ENCODE results near the gene FBP1.
A peak's percentile ranks its signal among the peaks of the same experiment; 100 is the strongest.
"Not testable (repeated sequence)": the region's sequence is repeated elsewhere in the genome, so short reads cannot be mapped to it uniquely, and the experiment has no call there.

Gene FBP1

DNA sequence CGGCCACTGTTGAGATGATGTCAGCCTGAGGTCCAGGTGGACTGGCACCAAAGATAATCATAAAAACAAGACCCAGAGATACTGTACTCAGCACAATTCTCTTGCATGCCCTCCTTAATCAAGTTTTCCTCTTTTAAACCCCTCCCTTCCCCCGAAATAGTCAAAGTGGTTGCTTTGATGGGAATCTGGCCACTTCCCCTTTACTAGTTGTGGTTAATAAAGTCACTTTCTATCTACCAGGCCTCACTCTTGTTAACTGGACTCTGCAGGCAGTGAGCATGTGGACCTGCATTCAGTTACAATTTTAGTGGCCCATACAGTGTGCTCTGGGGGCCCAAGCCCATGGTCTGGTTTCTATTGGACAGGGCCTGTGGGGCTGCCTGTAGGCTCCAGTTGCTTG, 63.2 kb downstream of the FBP1 start:
- no peak for DNase-seq (ENCODE audit: low spot score)

DNA sequence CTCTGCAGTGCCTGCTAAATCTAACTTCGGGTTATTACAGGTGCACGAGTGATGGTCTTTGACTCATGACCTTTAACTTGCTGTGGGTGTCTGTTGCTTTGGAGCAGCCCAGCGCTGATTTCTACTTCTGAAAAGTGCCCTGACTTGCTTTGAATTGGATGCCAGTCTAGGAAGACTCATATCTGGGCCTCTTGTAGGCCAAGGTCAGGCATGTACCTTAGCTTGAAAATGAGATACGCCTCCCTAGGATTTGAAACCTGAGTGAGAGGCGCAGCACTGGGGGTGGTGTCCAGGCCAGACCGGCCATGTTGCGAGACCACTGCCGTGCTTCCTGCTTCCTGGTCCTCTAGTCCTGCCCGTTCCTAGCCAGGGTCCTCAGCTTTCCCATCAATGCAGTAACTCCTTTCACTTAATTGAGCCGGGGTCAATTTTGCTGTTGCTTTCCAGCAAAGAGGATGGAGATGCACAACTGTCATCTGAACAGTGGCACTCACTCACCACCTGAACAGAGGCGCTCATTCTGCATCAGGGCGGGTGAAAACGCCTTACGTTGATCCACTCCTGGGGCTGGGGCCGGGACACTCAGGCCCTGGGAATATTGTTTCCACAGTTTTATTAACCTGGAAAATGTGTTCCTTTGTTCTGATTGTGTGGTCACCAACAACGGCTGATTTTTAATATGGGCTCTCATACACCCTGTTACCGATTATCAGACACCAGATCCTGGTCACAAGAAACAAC, 70.2 kb downstream of the FBP1 start:
- DNase-seq (ENCODE audit: low spot score), result no peak

DNA sequence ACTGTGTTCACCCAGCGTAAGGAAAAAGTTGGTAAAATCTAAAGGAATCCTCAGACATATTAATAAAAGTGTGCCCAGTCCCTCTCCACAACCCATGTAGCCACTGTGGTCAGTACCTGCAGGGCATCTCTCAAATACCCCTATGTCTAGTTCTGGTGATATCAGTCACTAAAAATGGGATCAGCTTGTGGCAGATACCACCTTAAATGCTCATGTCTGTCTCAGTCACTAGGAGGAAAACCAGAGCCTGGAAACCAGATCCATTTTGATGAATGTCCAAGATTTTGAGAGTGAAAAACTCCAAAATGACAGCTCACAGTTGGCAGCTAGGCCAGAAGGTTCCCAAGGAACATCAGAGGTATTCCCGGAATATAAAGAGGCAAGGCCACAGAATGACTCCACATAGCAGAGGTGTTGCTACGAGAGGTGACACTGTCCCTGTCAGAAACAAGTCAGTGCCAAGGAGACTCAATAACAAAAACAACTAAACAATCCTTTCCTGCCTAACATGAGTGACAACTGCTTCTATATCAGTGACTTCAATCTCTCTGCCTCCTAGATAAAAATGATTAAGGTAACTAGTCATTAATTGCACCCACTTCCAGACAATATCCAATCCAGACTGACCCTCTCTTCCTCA, 70.9 kb downstream of the FBP1 start:
- no peak for DNase-seq (ENCODE audit: low spot score)

DNA sequence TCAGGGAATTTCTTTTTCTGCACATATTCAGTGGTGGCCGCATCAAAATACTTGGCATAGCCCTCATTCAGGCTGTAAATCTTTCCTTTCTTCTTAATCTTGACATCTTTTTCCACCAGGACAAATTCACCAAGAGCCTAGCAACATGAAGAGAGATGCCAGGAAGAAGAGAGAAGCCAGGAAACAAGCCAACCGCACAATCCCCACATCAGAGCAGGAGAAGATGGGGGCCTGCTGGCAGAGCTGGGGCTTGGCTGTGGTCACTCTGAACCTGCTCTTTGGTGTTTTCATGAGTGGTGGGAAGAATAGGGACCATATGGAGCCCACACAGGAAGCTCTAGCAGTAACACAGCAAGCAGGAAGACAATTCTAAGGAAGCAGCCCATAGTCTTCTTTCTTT, 72.0 kb downstream of the FBP1 start:
- no peak for DNase-seq (ENCODE audit: low spot score)

DNA sequence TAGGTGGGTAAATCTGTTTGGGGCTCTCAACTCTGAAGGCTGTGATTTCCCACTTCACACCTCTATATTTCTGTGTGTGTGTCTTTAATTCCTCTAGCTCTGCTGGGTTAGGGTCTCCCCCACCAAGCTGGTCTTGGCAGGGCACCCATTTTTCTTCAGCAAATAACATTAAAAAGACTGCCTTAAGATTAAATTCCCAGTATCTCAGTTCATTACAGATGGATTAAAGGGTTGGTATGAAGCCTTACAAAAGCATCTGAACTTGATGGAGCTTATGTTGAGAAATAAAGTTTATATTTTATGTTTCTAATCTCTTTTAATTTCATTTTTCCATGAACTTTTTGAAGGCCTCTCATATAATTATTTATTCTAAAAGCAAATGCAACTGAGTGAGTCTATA, 72.8 kb downstream of the FBP1 start:
- no peak for DNase-seq (ENCODE audit: low spot score)

DNA sequence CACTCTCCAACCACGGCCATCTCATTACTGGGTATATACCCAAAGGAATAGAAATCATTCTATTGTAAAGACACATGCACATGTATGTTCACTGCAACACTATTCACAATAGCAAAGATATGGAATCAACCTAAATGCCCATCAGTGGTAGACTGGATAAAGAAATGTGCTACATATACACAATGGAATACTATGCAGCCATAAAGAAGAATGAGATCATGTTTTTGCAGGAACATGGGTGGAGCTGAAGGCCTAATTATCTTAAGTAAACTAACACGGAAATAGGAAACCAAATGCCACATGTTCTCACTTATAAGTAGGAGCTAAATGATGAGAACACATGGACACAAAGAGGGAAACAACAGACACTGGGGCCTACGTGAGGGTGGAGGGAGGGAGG, 75.0 kb downstream of the FBP1 start:
- not testable (repeated sequence) for DNase-seq (ENCODE audit: low spot score)

DNA sequence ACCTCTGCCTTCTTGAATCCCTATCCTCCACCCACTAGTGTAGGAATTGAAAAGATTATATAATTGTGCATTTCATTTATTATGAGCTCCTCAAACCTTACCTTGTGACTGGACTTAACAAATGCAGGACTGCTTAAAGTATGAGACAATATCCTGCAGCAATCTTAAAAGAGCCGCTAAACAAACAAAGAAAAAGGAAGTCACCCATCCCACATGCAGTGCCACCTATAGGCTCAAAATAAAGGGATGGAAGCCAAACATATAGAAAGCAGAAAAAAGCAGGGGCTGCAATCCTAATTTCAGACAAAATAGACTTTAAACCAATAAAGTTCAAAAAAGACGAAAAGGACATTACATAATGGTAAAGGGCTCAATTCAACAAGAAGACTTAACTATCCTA, 75.8 kb downstream of the FBP1 start:
- DNase-seq (ENCODE audit: low spot score), result no peak

DNA sequence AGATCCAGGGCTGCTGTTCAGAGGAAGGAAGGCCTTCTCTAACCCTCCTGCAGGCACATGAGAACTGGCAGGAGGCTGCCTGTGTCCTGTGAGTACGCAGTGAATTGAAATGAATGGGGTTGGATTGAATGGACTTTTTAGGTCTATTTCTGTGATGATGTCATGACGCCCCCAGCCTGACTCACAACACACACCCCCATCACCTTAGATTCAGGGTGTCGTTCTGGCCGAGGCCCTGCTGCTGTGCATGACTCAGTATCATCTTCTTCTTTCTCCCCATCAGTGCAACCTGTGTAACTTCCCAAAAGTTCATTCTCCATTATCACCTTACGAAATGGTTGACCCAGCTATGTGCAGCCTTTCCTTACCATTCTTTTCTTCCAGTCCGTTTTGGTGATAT, 79.1 kb downstream of the FBP1 start:
- no peak for DNase-seq (ENCODE audit: low spot score)

DNA sequence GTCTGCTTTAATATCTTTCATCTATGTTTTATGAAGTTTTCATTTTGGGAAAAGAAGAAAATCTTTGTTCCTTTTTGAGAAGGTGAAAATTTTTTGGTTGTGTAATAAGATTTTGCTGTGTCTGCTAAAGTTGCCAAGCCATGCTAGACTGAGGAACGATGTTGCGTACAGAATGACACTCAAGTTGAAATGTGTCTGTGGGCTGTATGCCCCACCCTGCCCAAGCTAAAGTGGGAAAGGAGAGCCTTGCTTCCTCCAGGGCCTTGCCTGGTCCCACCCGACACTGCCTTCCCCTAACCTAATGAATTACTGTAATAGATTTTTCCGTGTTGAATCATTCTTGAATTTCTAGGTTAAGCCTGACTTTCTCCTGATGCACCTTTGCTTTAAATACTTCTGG, 81.9 kb downstream of the FBP1 start:
- no peak for DNase-seq (ENCODE audit: low spot score)

DNA sequence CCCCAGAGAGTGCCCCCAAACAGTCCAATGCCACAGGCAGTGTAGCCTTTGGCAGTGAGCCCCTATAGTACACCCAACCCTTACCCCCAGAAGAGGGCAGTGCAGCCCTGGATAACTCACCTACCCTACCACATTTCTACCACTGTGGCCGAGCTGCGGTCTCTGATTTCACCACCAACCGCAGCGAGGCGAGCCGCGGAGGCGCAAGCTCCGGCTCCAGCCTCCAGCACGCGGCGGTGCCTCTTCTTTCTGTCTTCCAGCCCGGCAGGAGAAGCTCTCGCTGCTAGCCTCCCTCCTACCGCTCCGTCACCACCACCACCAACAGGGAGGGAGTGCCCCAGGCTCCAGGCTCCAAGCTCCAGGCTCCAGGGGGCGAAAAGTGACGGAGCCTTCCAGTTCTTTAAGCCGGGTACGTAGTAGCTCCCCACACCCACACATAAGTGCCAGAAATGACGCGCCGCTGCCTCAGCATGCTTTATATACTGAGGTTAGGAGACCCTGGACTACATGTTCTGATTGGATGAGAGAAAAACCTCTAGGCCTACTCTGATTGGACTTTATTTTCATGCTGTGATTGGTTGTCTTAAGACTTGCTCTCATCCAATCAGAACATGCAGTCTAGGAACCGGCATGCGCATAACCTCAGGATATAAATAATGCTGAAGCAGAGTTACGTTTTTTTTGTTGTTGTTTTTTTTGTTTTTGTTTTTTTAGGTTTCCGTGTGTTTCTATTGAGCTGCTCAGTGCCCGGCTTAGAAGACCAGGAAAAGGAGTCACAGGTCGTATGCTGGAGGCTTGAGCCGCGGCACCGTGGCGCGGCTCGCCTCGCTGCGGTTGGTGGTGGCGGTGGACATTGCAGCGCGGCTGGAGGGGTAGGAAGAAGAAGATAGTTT, 84.6 kb downstream of the FBP1 start, which contains the start of gene PCAT7:
TSS of gene PCAT7 (plus strand) at position 645 of the 893 bp plus-strand sequence.
- DNase-seq (ENCODE audit: low spot score), result peak; percentile 31

DNA sequence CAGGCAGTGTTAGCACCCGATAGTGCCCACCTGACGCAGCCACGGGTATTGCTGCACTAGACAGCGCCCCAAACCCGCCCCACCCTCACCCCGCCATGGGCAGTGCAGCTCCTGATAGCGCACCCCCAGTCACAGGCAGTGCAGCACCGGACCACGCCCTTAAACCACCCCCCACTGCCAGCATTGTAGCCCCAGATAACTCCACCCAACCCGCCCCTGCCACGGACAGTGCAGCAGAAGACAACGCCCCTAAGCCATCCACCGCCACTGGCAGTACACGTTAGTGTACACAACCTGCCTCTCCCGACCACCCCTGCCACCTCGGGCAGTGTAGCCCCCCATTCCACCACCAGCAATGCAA, 85.3 kb downstream of the FBP1 start:
- no peak for DNase-seq (ENCODE audit: low spot score)

All from germinal center (tissue), 1 donor.